Psoas muscle (tissue), 8 donors: Measurements from ENCODE around the gene DCAF5. TPM values are rescaled to one million over a fixed set of nuclear protein-coding genes. Genes with fewer than 3 reads are reported as not detected.
A peak's percentile ranks its signal among the peaks of the same experiment; 100 is the strongest.

ENCODE experiments used
- ATAC-seq, 4 donors: fragments of 200-7000 bp; cut with Tn5 transposase; one replicate each; pipeline ENCODE4 v1.9.1; 2020; ENCODE audit warnings: moderate library complexity in 3 of 4, mild to moderate bottlenecking in 2 of 4
- DNase-seq, 2 donors: peaks; one replicate each; pipeline ENCODE4 v3.0.0-alpha.2; 2020
- H3K27ac ChIP-seq: fragments of 200-600 bp; one replicate; pipeline ENCODE4 v1.8.0; 2022
- H3K27me3 ChIP-seq, 3 donors: fragments of 200-600 bp in 1 of 3; one replicate each; pipeline versions ENCODE4 v1.6.1 to v1.8.0; 2013 to 2022; ENCODE audit warnings: low read length in 2 of 3, mild to moderate bottlenecking in 2 of 3, moderate library complexity in 1 of 3; ENCODE audit not compliant: insufficient read depth in 3 of 3
- H3K36me3 ChIP-seq, 2 donors: fragments of 200-600 bp in 1 of 2; one replicate each; pipeline versions ENCODE4 v1.6.1 to v1.8.0; 2013 to 2022; ENCODE audit warnings: low read depth in 1 of 2, mild to moderate bottlenecking in 1 of 2, moderate library complexity in 1 of 2; ENCODE audit not compliant: insufficient read depth in 1 of 2
- H3K4me1 ChIP-seq: fragments of 200-600 bp; one replicate; pipeline ENCODE4 v1.8.0; 2022
- H3K4me3 ChIP-seq: fragments of 200-600 bp; one replicate; pipeline ENCODE4 v1.8.0; 2022; ENCODE audit warnings: mild to moderate bottlenecking
- H3K9me3 ChIP-seq: fragments of 200-600 bp; one replicate; pipeline ENCODE4 v1.8.0; 2022
- WGBS, 3 donors: extraction: QIAGEN DNeasy Blood & Tissue Kit; methylation state at CpG; one replicate each; pipeline versions ENCODE4 v1.1.6 to v1.1.7; 2013; 5-methylcytosine and 5-hydroxymethylcytosine counted together
- intact Hi-C, 2 donors: fragments of 100-400 bp; cut with DNase I; formaldehyde crosslinking; loops; one replicate each; pipeline versions ENCODE4 v1.11.0 to v1.14.2; 2022
- polyA plus RNA-seq, 3 donors: library from polyadenylated mRNA; stranded (reverse); fragments of 200-250 nt; gene quantifications; one replicate each; pipeline ENCODE4 v1.2.3, GENCODE V29; 2013
- total RNA-seq, 4 donors: library from RNA; stranded (reverse); fragmentation: NEBNext Ultra II Directional in 2 of 4; extraction: Animal tissue kit (Norgen Biotek cat#: 25700) in 2 of 4; gene quantifications; one replicate each; pipeline versions ENCODE4 v1.2.1 to v1.2.4, GENCODE V29; 2021 to 2023
- TF ChIP-seq, protein P1 (sequence below): fragments of 200-600 bp; IDR thresholded peaks from one replicate; pipeline ENCODE4 v1.8.0; 2022; ENCODE audit warnings: antibody characterized with exemption
- donor health status: healthy with polysubstance abuse.
- donor health status: DM: no; HTN: no; CAD: no; lungs with moderate emphysema.
- donor health status: Bipolar disorder and iron deficiency.
- donor health status: healthy.
- donor health status: DM: yes; HTN: yes; CAD: no.
- donor health status: DM: no; HTN: no; CAD: no.
- donor health status: DM: no; HTN: no; CAD: no.
- donor health status: DM: yes; HTN: yes; CAD: no.

Gene DCAF5
- total and polyA plus RNA-seq, 7 donors = 9.1 to 86.3 (median 74.7) TPM

DNA sequence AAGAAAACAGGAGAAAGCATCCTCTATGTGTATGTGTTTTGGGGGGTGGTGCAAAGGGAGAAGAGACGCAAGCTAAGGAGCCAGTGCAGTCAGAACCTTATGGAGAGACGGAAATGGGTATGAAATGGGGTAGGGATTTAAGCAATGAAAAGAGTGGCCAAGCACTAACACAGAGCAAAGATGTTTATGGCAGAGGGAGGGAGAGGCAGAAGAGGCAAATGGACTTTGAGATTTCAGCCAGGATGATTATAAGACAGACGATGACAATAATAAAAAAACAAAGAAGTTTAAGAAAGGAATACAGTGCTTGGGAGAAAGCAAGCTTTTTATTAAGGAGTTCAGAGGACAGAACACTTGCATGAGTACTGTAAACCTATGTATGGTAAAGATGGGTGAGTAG lies 44.6 kb downstream of the DCAF5 start:
- Histone ChIP-seq H3K4me1 (peaks cover 4% of the 10 kb centered on the region), H3K9me3 (no peaks in the 10 kb centered on the region), H3K27ac (no peak overlapping the region), H3K36me3 (peaks cover 0 to 86% of the 10 kb centered on the region in 2 donors), H3K27me3 (no peaks in the 10 kb centered on the region), H3K4me3 (no peak overlapping the region)
- DNase-seq (no peak), ATAC-seq (peak in 1 of 4 donors; percentile 9)
- TF ChIP-seq, protein P1, sequence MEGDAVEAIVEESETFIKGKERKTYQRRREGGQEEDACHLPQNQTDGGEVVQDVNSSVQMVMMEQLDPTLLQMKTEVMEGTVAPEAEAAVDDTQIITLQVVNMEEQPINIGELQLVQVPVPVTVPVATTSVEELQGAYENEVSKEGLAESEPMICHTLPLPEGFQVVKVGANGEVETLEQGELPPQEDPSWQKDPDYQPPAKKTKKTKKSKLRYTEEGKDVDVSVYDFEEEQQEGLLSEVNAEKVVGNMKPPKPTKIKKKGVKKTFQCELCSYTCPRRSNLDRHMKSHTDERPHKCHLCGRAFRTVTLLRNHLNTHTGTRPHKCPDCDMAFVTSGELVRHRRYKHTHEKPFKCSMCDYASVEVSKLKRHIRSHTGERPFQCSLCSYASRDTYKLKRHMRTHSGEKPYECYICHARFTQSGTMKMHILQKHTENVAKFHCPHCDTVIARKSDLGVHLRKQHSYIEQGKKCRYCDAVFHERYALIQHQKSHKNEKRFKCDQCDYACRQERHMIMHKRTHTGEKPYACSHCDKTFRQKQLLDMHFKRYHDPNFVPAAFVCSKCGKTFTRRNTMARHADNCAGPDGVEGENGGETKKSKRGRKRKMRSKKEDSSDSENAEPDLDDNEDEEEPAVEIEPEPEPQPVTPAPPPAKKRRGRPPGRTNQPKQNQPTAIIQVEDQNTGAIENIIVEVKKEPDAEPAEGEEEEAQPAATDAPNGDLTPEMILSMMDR = no peak
- intact Hi-C loops = loop anchor here in 1 of 2 donors (5.0 kb wide), 2 partner anchors 196 to 246 kb away; no protein-coding TSS in a partner anchor
- WGBS, 3 donors = 91 to 95% (median 93%) methylated on average over 3 of the region's 3 CpGs

DNA sequence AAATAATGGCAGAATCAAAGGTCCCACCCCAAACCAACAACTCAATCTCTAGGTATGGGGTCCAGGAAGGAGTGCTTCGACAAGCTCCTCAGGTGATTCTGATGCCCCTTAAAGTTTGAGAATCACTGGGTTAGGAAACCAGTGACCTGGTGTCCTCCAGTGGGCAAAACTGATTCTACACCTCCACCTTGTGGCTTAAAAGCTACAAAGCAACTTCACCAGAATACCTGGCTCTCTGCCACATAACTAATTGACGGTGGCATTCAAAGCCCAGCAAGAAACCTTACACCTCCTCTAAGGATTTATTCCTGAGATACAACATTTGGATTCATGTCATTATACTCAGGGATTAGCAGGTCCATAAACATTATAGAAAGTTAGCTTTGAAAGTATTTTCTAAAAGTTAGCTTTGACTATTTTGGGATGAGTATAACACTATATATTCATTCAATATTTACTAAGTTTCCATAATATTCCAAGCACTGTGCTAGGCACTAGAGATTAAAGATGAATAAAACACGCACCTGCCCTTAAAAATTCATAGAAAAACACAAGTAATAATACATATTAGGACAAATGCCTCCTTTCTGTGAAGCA lies 45.4 kb downstream of the DCAF5 start:
- H3K9me3 ChIP-seq = no peaks in the 10 kb centered on the region
- TF ChIP-seq, protein P1 = peak; percentile 73
- peaks cover 4% of the 10 kb centered on the region for H3K4me1 ChIP-seq
- no peaks in the 10 kb centered on the region for H3K27me3 ChIP-seq
- peaks cover 0 to 86% of the 10 kb centered on the region in 2 donors for H3K36me3 ChIP-seq
- intact Hi-C loops = loop anchor here (2.0 to 5.0 kb wide), 3 partner anchors 195 to 245 kb away; no protein-coding TSS in a partner anchor
- ATAC-seq (peak; percentile 62 to 86 (median 72)), DNase-seq (no peak)
- H3K27ac ChIP-seq = no peak overlapping the region
- 39 to 45% (median 44%) methylated on average over 3 of the region's 3 CpGs for WGBS, 3 donors
- no peak overlapping the region for H3K4me3 ChIP-seq

DNA sequence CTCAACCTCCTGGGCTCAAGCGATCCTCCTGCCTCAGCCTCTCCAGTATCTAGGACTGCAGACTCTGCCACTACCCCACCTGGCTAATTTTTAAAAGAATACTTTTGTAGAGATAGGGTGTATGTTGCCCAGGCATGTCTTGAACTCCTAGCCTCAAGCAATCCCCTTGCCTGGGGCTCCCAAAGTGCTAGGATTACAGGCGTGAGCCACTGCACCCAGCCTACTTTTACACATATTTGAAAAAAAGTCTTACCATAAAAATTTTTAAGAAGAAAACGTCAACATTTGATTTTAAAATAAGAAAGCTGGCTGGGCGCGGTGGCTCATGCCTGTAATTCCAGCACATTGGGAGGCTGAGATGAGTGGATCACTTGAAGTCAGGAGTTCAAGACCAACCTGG lies 46.5 kb downstream of the DCAF5 start:
- Histone ChIP-seq H3K27me3 (no peaks in the 10 kb centered on the region), H3K4me3 (no peak overlapping the region), H3K36me3 (peaks cover 0 to 79% of the 10 kb centered on the region in 2 donors), H3K27ac (no peak overlapping the region), H3K4me1 (peaks cover 4% of the 10 kb centered on the region), H3K9me3 (no peaks in the 10 kb centered on the region)
- intact Hi-C loops = loop anchor here (2.0 to 5.0 kb wide), 3 partner anchors 194 to 244 kb away; no protein-coding TSS in a partner anchor
- no peak for ATAC-seq
- TF ChIP-seq, protein P1 = no peak
- WGBS, 3 donors = 95 to 97% (median 96%) methylated on average over 5 of the region's 5 CpGs
- DNase-seq = no peak

DNA sequence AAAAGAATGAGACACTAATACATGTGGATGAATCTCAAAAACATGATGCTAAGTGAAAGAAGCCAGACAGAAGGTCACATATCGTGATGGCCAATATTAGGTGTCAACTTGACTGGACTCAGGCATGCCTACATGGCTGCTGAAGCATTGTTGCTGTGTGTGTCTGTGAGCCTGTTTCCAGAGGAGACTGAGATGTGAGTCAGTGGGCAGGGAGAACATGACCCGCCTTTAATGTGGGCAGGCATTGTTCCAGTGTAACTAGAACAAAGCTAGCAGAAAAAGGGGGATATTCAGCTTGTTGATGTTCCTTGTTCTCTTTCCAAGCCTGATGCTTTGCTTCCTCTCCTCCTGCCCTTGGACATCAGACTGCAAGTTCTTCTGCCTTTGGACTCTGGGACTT lies 47.6 kb downstream of the DCAF5 start:
- Histone ChIP-seq H3K36me3 (peaks cover 0 to 69% of the 10 kb centered on the region in 2 donors), H3K4me3 (no peak overlapping the region), H3K9me3 (no peaks in the 10 kb centered on the region), H3K27me3 (no peaks in the 10 kb centered on the region), H3K4me1 (peaks cover 4% of the 10 kb centered on the region), H3K27ac (no peak overlapping the region)
- WGBS, 3 donors = 73 to 96% (median 85%) methylated on average over 2 of the region's 2 CpGs
- DNase-seq (no peak), ATAC-seq (no peak)
- intact Hi-C loops = loop anchor here (1.0 to 5.0 kb wide), 3 partner anchors 193 to 243 kb away; no protein-coding TSS in a partner anchor
- TF ChIP-seq, protein P1 = no peak
